ENCODE data around the gene GJA3.
"Not testable (repeated sequence)": the region's sequence is repeated elsewhere in the genome, so short reads cannot be mapped to it uniquely, and the experiment has no call there.

GJA3 gene

GRCh38 chr13:20181188-20181587 lies 20.3 kb upstream of the GJA3 start:
- no peak for DNase-seq

- no peak for DNase-seq
These were observed 17.3 kb upstream of the GJA3 start for GRCh38 chr13:20178156-20178555.

GRCh38 chr13:20177049-20177831 lies 16.4 kb upstream of the GJA3 start:
- no peak for DNase-seq

GRCh38 chr13:20175907-20176652 lies 15.2 kb upstream of the GJA3 start:
- DNase-seq = no peak

- no peak for DNase-seq
These were observed 14.5 kb upstream of the GJA3 start for GRCh38 chr13:20175406-20175794.

GRCh38 chr13:20174656-20175405 lies 14.0 kb upstream of the GJA3 start:
- peak; percentile 86 for DNase-seq

GRCh38 chr13:20173116-20173746 lies 12.4 kb upstream of the GJA3 start:
- DNase-seq = no peak

- no peak for DNase-seq
These were observed 10.5 kb upstream of the GJA3 start for GRCh38 chr13:20171364-20171763.

- no peak for DNase-seq
These were observed 10.1 kb upstream of the GJA3 start for GRCh38 chr13:20170921-20171320.

- no peak for DNase-seq
These were observed 7.5 kb upstream of the GJA3 start for GRCh38 chr13:20168396-20168795.

- DNase-seq = no peak
These were observed 4.8 kb upstream of the GJA3 start for GRCh38 chr13:20165417-20166257.

- no peak for DNase-seq
These were observed 1.1 kb upstream of the GJA3 start for GRCh38 chr13:20161951-20162300.

GRCh38 chr13:20161275-20161950 lies 561 bp upstream of the GJA3 start:
- peak; percentile 75 for DNase-seq

GRCh38 chr13:20159646-20160305 lies 1.1 kb downstream of the GJA3 start:
- no peak for DNase-seq

- no peak for DNase-seq
These were observed 3.6 kb downstream of the GJA3 start for GRCh38 chr13:20157151-20157796.

- no peak for DNase-seq
These were observed 4.2 kb downstream of the GJA3 start for GRCh38 chr13:20156702-20157101.

- not testable (repeated sequence) for DNase-seq
These were observed 7.6 kb downstream of the GJA3 start for GRCh38 chr13:20153290-20153689.

- no peak for DNase-seq
These were observed 9.2 kb downstream of the GJA3 start for GRCh38 chr13:20151612-20152011.

GRCh38 chr13:20151016-20151415 lies 9.8 kb downstream of the GJA3 start:
- DNase-seq = no peak

- DNase-seq = no peak
These were observed 10.3 kb downstream of the GJA3 start for GRCh38 chr13:20150561-20150960.

- no peak for DNase-seq
These were observed 11.1 kb downstream of the GJA3 start for GRCh38 chr13:20149762-20150161.
